HG03378 (cell line): ENCODE data around the gene IL17C.

Source experiments
- ATAC-seq: cut with Tn5 transposase; IDR thresholded peaks from one replicate; pipeline ENCODE4 v1.9.1; 2021; ENCODE audit warnings: mild to moderate bottlenecking, moderate library complexity; ENCODE audit not compliant: unreplicated experiment

IL17C gene, protein sequence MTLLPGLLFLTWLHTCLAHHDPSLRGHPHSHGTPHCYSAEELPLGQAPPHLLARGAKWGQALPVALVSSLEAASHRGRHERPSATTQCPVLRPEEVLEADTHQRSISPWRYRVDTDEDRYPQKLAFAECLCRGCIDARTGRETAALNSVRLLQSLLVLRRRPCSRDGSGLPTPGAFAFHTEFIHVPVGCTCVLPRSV

DNA sequence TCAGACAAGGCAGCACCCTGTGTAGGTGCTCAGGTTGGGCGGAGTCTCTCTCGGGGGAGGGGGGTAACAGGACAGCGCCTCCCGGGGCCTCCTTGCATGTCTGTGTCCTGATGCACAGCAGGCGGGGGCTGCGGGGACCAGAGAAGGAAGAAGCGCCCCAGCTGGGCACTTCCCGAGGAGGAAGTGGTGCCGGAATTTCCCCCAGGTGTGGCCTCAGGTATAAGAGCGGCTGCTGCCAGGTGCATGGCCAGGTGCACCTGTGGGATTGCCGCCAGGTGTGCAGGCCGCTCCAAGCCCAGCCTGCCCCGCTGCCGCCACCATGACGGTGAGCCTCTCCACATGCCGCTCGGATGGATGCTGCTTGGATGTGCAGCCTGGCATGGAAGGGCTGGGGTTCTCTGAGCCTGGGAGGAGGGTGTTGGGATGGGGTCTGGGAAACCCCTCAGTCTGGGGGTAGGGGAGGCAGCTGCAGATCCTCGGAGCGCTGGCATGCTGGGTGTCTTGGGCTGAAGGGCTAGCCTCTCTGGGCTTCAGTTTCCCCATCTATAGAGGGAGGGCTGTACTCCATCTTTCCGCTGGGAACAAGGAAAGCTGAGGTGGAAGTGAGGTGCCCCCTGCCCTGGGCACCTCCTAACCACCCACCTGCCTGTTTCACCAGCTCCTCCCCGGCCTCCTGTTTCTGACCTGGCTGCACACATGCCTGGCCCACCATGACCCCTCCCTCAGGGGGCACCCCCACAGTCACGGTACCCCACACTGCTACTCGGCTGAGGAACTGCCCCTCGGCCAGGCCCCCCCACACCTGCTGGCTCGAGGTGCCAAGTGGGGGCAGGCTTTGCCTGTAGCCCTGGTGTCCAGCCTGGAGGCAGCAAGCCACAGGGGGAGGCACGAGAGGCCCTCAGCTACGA, at the start of gene IL17C:
IL17C (plus strand) TSS at position 250 of the 908 bp plus-strand sequence; CDS start at position 320, 70 bp downstream.
- no peak for ATAC-seq

DNA sequence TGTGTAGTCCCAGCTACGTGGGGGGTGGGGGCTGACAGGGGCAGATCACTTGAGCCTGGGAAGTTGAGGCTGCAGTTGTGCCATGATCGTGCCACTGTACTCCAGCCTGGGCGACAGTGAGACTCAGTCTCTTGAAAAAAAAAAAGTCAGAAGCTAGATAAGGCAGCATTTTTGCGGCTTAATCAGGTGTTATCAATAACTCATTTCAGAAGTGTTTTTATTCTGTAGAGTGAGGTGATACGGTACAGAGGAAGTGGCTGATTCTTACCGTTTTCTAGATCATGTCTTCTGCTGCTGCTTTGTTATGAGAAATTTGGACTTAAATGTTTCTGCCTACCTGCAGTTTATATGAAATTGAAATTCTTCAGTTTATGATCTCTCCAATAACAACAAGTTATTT, 49.6 kb upstream of the IL17C start:
- no peak for ATAC-seq

DNA sequence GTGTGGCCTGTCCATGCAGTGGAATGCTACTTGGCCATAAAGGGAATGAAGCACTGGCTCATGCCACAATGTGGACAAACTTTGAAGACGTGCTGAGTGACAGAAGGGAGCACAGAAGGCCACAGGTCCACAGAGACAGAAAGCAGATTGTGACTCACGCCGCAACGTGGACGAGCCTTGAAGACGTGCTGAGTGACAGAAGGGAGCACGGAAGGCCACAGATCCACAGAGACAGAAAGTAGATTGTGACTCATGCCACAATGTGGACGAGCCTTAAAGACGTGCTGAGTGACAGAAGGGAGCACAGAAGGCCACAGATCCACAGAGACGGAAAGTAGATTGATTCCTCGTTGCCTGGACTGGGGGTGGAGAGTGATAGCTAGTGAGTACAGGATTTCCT, 48.9 kb upstream of the IL17C start:
- no peak for ATAC-seq

DNA sequence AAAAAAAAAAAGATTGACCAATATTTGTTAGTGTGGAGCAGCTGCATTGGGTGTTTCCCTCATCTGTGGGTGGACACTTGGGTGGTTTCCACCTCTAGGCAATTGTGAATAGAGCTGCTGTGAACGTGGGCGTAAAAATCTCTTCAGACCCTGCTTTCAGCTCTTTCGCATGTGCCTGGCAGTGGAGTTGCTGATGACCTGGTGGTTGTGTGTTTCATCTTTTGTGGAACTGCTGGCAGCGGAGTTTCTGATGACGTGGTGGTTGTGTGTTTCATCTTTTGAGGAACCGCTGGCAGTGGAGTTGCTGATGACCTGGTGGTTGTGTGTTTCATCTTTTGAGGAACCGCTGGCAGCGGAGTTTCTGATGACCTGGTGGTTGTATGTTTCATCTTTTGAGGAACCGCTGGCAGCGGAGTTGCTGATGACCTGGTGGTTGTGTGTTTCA, 46.8 kb upstream of the IL17C start:
- ATAC-seq, result peak; percentile 51

DNA sequence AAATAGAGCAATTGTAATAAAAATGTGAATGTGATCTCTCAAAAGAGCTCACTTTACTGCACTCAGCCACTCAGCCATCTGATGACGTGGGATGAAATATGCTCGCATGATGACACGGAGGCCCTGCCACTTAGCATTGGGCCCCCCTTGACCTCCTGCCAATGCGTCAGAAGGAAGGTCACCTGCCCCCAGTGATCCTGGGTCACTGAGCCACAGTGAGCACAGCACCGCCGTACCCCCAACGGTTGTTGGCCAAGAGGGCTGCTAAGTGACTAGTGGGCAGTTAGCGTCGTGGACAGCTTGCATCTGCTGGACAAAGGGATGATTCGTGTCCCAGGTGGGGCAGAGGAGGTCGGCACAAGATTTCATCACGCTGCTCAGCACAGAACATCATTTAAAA, 45.3 kb upstream of the IL17C start:
- no peak for ATAC-seq

DNA sequence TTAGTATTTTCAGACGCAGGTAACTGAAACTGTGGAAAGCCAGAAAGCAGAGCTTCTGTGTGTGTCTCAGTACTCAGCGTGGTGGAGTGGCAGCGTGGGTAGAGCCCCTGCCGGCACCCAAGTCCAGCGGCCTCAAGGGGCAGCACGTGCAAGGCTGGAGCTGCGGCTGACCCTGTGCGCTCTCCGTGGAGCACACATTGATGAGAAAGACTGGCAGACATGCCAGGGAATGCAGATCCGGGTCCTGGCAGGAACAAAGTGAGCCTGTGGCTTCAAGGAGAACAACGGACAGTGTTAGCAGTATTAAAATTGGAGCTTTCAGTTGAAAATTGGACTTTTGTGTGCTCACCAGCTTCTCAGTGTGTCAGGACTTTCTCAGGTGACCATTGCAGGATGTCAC, 44.9 kb upstream of the IL17C start:
- ATAC-seq, result no peak

DNA sequence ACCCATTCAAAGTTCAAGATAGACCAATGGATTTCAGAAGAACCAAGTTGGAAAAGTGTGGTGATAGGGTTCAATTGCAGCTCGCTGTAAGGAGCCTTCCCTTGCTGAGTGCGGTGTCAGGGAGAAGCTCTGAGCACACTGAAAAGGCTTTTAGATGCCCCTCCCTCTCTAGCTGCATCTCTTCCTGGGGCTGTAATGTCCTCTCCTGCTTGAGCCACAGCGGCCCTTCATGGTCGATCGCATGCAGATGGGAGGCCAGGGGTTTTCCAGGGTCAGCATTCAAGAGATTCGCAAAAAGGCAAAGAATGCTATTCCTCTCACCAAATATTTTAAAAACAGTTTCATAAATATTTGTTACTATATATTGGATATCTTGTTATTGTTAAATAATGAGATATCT, 44.5 kb upstream of the IL17C start:
- no peak for ATAC-seq

DNA sequence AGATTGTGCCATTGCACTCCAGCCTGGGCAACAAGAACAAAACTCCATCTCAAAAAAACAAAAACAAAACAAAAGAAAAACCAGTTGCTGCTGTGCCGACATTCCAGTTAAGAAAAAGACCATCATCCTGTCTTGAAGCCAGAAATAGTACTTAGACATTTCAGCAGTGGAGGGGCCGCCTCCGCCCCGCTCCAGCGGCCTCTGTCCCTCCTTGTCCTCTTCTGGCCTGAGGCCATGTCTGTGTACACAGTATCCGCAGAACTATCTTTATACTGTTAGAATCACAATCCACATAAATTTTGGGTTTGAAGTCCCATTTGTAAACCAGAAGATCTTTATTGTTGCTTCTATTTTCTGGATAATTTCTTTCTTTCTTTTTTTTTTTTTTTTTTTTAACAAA, 43.3 kb upstream of the IL17C start:
- ATAC-seq, result no peak

DNA sequence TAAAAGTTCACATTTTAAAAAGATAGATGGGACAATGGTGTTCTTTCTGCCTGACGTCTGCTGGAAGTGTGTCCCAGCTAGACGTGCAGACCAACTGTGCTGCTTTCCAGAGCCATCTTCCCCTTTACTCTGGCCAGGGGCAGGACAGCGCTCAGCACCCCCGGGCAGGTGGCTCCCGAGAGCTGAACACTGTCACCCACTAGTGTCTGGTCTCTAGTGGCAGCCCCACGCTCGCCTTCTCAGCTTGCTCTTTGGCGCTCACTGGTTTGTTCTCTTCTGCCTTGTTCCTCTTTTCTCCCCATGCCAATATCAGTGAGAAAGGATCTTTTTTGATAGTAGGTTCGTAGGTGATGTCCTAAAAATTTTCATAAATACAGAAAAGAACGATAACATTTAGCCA, 42.5 kb upstream of the IL17C start:
- ATAC-seq, result no peak

DNA sequence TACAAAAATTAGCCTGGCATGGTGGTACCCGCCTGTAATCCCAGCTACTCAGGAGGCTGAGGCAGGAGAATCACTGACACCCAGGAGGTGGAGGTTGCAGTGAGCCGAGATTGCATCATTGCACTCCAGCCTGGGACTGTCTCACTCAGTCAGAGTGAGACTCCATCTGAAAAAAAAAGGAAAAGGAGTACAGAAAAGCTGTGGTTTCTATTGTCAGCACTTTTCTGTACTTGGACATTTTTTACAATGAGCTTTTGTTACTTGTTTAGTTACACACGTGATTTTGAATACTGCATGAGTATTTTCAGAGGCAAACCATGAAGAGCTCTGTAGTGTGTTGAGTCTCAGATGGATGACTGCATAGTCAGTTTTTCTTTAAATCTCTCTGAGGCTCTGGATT, 41.9 kb upstream of the IL17C start:
- no peak for ATAC-seq

DNA sequence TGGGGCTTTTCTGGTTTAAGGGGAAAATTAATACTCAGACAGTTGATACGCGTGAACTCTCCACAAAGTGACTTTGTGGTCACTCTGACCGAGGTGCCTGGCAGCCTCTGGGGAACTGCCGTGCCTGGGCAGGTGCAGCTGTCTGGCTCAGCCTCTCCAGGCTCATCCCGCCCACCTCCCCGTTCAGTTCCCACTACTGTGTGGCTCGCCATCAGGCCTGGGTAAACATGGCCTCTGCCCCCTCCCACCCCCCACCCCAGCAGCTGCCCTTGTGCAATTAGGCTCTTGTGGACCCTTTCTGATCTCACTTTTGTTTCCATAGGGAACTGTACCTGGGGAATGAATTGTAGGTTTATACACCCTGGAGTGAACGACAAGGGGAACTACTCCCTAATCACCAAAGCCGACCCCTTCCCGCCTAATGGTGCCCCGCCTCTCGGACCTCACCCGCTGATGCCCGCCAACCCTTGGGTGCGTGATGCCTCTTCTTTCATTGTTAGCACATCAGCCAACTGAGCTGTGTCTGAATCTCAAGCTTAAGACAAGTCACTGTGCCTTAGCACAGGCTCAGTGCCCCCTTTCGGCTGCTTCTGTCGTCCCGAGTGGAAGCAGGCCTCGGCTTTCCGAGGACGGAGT, 40.4 kb upstream of the IL17C start:
- ATAC-seq, result no peak

DNA sequence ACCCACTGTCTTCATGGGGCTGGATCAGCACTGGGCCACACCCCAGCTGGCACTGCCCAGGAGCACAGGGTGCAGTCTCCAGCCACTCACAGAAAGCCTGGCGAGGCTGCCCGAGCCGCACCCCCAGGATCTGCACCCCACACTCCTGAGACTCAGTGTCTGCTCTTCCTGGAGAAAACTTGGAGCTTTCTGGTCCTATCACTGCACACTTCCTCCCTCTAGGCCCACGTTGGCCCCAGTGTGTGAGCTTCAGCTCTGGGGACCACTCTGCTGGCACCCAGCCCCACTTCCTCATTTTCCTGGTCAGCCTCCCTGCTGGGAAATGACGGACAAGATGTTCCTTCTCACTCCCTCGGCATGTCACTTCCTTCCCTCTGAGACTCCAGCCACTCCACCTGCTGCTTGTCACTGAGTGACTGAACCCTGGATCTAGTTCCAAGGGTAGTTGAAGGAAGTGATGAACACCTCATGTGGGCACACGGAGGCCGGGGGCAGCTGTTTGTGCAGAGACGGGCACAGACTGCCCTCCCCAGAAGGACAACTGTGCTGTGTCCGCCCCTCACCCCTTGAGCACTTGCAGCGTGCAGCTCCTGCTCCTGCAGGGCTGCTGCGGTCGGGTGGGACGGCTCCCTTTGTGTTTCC, 39.2 kb upstream of the IL17C start:
- ATAC-seq, result no peak

DNA sequence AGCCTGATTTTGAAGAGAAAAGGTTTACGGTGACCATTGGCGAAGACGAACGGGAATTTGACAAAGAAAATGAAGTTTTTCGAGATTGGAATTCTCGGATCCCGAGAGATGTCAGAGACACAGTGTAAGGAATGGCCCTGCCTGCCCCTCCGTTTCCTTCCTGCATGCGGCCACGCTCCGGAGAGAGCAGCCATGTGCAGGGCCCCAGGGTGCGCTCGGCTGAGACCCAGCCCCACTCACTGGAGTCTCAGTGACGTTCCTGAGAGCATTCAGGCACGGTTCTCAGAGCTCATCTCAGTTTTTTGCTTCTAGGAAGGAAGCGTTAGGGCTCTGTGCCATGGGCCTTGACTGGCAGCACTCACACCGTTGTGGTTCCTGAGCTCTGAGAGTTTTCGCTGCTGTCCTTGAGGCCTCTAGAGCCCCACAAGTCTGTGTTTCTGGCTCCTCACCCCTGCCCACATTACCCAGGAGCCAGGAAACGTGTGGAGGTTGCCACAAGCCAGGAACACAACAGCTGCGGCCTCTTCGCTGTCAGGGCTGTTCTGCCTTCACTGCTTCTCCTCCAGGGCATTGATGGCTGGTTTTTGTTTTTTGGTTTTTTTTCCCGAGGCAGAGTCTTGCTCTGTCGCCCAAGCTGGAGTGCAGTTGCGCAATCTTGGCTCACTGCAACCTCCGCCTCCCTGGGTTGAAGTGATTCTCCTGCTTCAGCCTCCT, 38.4 kb upstream of the IL17C start:
- no peak for ATAC-seq

DNA sequence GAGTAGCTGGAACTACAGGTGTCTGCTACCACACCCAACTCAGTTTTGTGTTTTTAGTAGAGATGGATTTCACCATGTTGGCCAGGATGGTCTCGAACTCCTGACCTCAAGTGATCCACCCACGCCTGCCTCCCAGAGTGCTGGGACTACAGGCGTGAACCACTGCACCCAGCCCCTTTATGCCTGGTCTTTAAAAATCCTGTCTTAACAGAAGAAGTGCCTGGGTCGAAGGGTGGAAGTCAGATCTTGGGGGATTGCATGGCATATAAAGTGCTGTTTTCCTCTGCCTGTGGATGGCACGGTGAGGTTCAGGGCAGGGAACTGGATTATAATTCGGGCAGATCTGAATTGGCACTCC, 37.9 kb upstream of the IL17C start:
- ATAC-seq, result no peak

DNA sequence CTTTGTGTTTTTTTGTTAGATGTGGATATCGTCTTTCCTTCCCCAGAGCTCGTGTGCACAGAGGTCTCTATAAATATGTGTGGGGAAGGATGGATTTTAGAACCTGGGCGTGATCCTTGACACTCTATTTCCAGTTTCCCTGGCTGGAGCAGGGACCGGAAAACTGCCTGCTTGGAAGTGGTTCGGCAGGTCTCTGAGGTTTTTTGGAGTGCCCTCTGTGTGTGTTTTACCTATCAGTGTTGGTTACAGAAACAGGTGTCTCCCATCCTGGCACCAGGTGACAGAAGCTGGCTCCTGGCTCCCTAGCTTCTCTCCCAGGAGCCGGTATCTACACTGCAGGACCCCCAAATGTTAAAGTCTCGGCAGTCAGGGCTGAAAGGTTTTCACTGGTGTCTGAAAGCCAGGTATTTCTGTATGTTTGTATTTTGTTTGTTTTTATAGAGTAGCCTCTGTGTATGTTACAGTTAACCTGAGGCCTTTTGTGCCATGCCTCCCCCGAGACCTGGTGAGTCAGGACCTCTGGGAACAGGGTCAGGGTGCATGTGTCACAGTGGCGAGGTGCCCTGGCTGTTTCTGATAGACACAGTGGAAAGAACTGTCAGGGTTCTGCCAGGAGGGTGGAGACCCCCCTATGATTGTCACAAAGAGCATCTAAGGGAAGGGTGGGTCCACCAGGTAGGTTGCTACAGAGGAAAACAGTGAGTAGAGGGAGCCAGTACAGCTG, 36.9 kb upstream of the IL17C start:
- no peak for ATAC-seq

DNA sequence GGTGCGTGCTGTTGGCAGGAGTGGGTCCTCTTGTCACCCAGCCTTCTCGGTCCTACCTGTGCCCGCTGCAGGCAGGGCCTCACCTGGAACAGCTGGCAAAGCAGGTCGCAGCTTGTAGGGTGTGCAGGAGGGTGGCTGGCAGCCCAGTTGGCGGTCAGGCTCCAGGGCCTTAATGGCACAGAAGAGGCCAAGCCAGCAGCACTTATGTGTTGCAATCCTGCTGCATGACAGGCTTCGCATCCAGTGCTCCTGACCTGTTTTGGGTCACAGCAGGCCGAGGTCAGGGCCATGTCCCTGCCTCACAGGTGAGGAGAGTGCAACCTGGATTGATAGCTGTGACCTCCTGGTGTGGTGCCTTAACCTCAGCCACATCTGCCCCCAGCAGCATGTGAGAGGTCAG, 36.3 kb upstream of the IL17C start:
- ATAC-seq, result no peak

DNA sequence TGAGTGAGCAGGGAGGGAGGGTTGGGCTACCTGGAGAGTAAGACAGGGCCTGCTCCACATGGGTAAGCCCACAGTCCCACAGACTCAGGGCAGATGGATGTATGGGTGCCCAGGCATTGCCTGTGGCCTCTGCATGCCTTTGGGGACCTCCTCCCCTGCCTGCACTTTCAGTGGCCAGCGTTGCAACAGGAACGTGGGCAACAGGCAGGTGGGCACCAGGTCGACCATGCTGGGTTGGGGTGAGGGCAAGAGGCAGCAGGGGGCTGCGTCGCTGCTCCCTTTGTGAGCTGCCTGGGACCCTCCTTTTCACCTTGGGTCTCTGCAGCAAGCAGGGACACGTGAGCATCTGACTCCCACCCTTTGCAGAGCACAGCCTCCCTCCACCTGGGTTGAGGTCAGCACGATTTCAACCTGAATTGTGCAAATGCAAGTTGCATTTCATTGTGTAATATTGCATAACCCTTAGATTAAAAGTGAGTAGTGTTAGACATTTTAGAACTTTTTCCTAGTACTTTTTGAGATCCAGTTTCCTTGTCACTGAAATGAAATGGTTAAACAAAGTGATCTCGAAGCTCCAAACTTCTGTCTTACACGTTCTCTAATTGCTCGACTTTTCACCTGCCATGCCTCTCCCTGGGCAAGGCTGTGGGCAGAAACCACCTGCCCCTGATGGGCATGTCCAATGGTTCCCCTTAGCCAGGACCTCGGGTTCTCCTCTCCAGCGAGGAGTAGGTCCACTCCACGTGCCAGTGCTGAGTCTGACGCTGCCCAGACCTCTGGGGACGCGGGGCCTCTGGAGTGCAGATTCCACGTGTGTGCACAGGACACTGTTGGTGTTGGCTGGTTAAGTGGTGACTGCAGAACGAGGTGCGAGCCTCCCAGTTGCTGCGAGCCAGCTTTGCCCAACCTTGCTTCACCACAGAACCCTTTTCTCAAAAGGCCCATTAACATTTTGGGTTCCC, 32.9 kb upstream of the IL17C start:
- ATAC-seq, result no peak

DNA sequence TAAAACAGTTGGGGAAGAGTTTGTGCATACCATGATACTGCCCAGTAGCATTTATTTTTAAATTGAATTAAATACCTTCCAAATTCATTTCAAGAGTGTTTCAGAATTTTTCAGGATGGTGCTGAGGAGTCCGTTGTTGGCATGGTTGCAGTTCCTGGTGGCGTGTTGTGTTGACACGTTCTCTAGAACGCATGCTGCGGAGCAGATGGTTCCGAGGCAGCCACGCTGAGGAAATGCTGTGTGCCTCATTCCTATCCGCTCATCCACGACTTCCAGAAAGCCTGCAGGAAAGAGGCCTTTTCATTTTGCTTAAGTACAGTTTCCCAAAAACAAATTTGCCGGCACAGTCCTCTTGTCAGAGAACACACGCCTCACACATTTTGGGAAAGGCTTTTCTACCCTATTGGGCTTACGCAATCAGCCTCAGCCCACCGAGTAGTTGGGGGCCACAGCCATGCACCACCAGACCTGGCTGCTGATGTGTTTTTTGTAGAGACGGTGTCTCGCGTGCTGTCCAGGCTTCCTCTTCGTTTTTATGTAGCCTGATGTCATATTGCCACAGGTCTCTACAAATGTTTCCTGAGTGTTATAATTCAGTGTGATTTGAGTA, 32.1 kb upstream of the IL17C start:
- ATAC-seq, result no peak

DNA sequence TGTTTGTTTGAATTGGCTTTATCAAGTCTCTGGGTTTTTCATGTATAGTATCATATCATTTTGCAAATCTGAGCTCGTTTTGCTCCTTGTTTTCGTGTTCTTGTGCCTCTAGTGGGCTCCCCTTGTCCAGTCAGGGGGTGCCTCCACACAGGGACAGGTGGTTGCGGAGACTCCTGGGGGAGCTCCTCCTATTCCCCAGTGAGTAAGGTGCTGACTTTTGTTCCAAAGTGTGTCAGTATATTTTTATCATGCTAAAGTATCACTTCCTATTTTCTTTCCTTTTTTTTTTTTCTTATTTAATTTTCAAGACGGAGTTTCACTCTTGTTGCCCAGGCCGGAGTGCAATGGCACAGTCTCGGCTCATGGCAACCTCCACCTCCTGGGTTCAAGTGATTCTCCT, 30.3 kb upstream of the IL17C start:
- ATAC-seq, result no peak
